NCI-H748 treated with DMSO at 0.1 percent for 48 hours (cell line): ENCODE data around the gene ACE.
A peak's percentile ranks its signal among the peaks of the same experiment; 100 is the strongest.

Source experiments
- DNase-seq: peaks from one replicate; lab custom pipeline; 2025; lab: John Stamatoyannopoulos, UW

Gene ACE

GRCh38 chr17:63491413-63491812 is 14.6 kb downstream of the ACE start:
- DNase-seq: no peak

GRCh38 chr17:63491977-63492618 is 15.2 kb downstream of the ACE start:
- no peak for DNase-seq

GRCh38 chr17:63492940-63493339 is 16.1 kb downstream of the ACE start:
- DNase-seq: no peak

GRCh38 chr17:63493411-63493810 is 16.6 kb downstream of the ACE start:
- no peak for DNase-seq

- no peak for DNase-seq
These were observed 17.6 kb downstream of the ACE start for GRCh38 chr17:63494300-63494928.

GRCh38 chr17:63495491-63495890 is 18.6 kb downstream of the ACE start:
- DNase-seq: no peak

GRCh38 chr17:63496177-63496576 is 19.3 kb downstream of the ACE start:
- no peak for DNase-seq

GRCh38 chr17:63496663-63497400 is 20.0 kb downstream of the ACE start:
- DNase-seq: no peak

GRCh38 chr17:63497708-63498483 is 21.0 kb downstream of the ACE start:
- DNase-seq: no peak

GRCh38 chr17:63498626-63499195 is 21.9 kb downstream of the ACE start:
- no peak for DNase-seq

- DNase-seq: no peak
These were observed 23.9 kb downstream of the ACE start for GRCh38 chr17:63500543-63501390.

- peak; percentile 32 for DNase-seq
These were observed 26.5 kb downstream of the ACE start for GRCh38 chr17:63503341-63503705.

GRCh38 chr17:63504261-63504660 is 27.4 kb downstream of the ACE start:
- no peak for DNase-seq

GRCh38 chr17:63505341-63505740 is 28.5 kb downstream of the ACE start:
- DNase-seq: no peak

GRCh38 chr17:63506627-63507026 is 29.8 kb downstream of the ACE start:
- no peak for DNase-seq

- DNase-seq: no peak
These were observed 34.5 kb downstream of the ACE start for GRCh38 chr17:63511331-63511730.

- no peak for DNase-seq
These were observed 35.5 kb downstream of the ACE start for GRCh38 chr17:63512388-63512787.

- DNase-seq: no peak
These were observed 36.2 kb downstream of the ACE start for GRCh38 chr17:63512896-63513644.

- DNase-seq: no peak
These were observed 37.6 kb downstream of the ACE start for GRCh38 chr17:63514477-63514876.

GRCh38 chr17:63514974-63515373 is 38.1 kb downstream of the ACE start:
- no peak for DNase-seq

- DNase-seq: no peak
These were observed 38.6 kb downstream of the ACE start for GRCh38 chr17:63515426-63515825.
